ENCODE results near the gene ARPC5.
"Not testable (repeated sequence)": the region's sequence is repeated elsewhere in the genome, so short reads cannot be mapped to it uniquely, and the experiment has no call there.

The ARPC5 gene

GRCh38 chr1:183635606-183636333 is at the start of gene ARPC5:
Gene ARPC5, minus strand, starts transcription at chr1:183635783. Its CDS starts 124 bp downstream, at chr1:183635659.
- peak; percentile 93 for DNase-seq

- no peak for DNase-seq
Observed at GRCh38 chr1:183685112-183685713, 49.6 kb upstream of the ARPC5 start.

GRCh38 chr1:183679363-183679762 is 43.8 kb upstream of the ARPC5 start:
- DNase-seq = not testable (repeated sequence)

GRCh38 chr1:183678819-183679218 is 43.2 kb upstream of the ARPC5 start:
- DNase-seq = no peak

GRCh38 chr1:183676586-183677189 is 41.1 kb upstream of the ARPC5 start:
- DNase-seq = no peak

- no peak for DNase-seq
Observed at GRCh38 chr1:183675883-183676585, 40.5 kb upstream of the ARPC5 start.

GRCh38 chr1:183675381-183675780 is 39.8 kb upstream of the ARPC5 start:
- no peak for DNase-seq

GRCh38 chr1:183674886-183675285 is 39.3 kb upstream of the ARPC5 start:
- no peak for DNase-seq

- no peak for DNase-seq
Observed at GRCh38 chr1:183674339-183674738, 38.8 kb upstream of the ARPC5 start.

GRCh38 chr1:183673605-183674323 is 38.2 kb upstream of the ARPC5 start:
- DNase-seq = no peak

- no peak for DNase-seq
Observed at GRCh38 chr1:183670169-183670568, 34.6 kb upstream of the ARPC5 start.

- no peak for DNase-seq
Observed at GRCh38 chr1:183656355-183656754, 20.8 kb upstream of the ARPC5 start.

- DNase-seq = peak; percentile 59
Observed at GRCh38 chr1:183655562-183656075, 20.0 kb upstream of the ARPC5 start.

- no peak for DNase-seq
Observed at GRCh38 chr1:183654706-183655105, 19.1 kb upstream of the ARPC5 start.

GRCh38 chr1:183653876-183654451 is 18.4 kb upstream of the ARPC5 start:
- no peak for DNase-seq

GRCh38 chr1:183653462-183653794 is 17.8 kb upstream of the ARPC5 start:
- no peak for DNase-seq

GRCh38 chr1:183652547-183653461 is 17.2 kb upstream of the ARPC5 start, which contains the start of gene APOBEC4:
Gene APOBEC4, minus strand, starts transcription at chr1:183653316. Its CDS starts 4,535 bp downstream, at chr1:183648781.
- peak; percentile 40 for DNase-seq

- DNase-seq = no peak
Observed at GRCh38 chr1:183652107-183652506, 16.5 kb upstream of the ARPC5 start.

GRCh38 chr1:183651612-183652011 is 16.0 kb upstream of the ARPC5 start:
- DNase-seq = no peak

- DNase-seq = no peak
Observed at GRCh38 chr1:183648042-183648441, 12.5 kb upstream of the ARPC5 start.

- no peak for DNase-seq
Observed at GRCh38 chr1:183646776-183647175, 11.2 kb upstream of the ARPC5 start.
